SKM-1 (cell line): ENCODE results near the gene INSR.

Experiments
- DNase-seq: peaks from one replicate; lab custom pipeline; 2025; ENCODE audit not compliant: unreplicated experiment; lab: John Stamatoyannopoulos, UW

The INSR gene

DNA sequence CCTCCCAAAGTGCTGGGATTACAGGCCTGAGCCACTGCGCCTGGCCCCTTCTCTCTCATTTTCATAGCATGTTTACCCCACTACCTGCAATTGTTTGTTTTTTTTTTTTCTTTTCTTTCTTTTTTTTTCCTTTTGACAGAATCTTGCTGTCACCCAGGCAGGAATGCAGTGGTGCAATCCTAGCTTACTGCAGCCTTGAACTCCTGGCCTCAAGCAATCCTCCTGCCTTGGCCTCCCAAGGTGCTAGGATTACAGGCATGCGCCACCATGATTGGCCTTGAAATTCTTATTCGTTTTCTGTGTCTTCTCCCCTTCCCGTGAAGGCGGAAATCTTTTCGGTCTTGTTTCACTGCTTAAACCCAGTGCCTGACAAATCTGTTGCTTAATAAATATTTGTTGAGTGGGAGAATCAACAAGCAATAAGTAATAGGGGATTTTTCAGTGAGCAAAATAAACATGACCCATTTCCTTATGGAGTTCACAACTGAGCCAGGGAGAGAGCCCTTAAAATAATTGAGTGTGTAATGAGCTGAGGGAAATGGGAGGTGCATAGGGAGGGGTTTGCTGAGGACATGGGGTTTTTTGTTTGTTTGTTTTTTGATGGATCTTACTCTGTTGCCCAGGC, 1.8 kb upstream of the INSR start:
- no peak for DNase-seq

DNA sequence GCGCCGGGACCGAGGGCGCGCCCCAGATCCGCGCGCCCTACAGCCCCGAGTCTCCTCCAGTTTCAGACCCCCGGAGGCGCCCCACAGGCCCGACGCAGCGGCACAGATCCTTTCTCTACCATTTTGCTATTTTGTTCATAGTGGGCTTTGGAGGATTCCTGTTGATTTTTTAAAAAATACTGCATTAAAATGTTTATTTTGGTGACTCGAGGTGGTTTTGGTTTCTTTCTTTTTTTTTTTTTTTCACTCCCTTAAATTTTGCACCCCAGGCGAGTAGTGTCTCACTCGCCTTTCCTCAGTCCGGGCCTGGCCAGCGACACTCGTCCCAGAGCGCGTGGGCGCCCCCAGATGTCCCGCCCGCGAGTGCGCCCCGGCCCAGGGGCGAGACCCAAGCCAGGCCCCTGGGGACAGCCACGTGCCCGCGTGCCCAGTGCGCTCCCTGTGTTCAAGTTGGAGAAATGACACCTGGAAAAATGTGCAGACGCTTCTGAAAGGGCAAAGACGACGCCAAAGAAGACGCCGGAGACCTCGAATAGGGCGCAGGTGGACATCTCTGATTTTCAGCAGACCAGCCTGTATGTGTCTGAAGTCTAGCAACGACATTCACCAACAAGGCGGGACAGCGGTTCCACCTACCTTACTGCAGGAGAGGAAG, 471 bp upstream of the INSR start:
- DNase-seq = peak; percentile 21

DNA sequence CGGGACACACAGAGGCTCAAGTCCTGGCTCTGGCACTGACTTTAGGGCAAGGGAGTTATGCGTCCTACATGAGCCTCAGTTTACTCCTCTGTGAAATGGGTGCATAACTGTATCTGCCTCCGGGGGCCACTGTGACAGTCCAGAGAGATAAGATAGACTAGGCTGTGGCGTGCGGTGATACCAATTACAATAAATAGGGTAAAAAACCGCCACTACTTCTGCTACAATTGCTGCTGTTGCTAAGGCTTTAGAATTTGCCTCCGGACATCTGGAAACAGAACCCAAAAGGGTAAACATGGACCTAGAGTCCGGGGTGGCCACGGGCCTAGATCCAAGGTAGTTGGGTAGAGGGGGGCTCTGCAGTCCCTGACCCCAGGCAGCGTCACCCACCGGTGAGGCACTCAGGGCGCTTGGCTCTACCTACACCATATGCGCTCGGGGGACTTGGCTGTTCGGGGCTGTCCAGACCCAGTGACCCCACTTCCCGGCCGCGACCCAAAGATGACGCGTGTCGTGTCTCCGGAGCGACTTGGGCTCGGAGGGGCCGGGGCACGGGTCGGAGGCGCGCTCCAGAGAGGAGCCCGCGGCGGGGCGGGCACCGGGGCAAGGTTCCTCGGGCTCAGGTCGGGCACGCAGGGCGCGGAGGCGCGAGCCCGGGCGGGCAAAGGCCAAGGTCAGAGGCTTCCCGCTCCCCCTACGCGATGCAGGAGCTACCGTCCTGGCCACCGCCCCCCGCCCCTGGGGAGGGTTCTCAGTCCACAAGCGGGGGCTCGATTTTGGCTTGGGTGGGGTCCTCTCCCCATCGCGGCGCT, 1.1 kb downstream of the INSR start:
- DNase-seq = no peak

DNA sequence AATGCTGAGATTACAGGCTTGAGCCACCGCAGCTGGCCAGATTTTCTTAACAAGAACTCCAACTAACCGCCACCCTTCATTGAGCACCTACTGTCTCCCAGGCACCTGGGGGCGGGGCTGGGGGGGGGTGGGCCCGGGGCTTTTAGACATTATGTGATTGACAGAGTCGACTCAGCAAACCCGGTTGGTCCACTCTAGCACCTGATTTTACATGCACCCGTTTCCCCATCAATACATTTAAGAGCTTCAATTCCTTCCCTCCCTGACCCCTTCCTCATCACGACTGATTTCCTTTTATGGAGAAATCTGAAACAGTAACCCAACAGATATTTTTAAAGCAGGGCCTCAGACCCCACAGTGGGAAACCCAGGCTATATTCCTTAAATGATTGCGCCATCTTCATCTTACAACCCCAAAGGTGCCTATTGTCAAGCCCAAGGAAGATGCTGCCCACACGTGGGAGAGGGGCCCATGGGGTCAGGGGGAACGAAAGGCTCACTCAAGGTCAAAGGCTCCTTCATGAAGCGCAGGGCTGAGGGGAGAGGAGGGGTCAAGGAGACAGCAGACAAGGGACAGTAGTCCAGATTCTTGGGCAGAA, 1.8 kb downstream of the INSR start:
- DNase-seq = no peak

DNA sequence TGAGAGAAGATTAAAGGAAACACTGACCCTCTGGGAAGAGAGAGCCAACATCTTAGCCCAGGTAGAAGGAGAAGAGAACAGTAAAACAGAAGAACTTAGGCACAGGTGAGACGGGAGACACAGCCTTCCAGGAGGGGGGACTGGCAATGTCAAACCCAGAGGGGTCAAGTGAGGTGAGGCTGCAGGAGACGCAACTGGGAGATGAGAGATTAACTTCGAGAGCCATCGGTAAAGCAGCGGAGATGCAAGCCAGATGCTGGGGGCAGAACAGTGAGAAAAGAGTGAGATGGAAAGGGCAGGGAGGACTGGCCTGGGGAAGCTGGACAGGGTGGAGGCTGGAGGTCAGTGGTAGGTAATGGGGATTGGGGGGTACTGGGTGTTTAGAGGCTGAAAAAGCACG, 5.2 kb downstream of the INSR start:
- DNase-seq = no peak

DNA sequence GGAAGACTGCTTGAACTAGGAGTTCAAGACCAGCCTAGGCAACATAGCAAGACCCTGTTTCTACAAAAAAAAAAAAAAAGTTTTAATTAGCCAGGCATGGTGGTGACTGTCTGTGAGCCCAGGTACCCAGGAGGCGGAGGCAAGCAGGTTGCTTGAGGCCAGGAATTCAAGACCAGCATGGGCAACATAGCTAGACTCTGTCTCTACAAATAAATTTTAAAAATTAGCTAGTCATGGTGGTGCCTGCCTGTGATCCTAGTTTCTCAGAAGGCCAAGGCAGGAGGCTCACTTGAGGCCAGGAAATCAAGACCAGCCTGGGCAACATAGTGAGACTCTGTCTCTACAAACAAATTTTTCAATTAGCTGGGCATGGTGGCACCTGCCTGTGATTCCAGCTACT, 6.1 kb downstream of the INSR start:
- DNase-seq = no peak

DNA sequence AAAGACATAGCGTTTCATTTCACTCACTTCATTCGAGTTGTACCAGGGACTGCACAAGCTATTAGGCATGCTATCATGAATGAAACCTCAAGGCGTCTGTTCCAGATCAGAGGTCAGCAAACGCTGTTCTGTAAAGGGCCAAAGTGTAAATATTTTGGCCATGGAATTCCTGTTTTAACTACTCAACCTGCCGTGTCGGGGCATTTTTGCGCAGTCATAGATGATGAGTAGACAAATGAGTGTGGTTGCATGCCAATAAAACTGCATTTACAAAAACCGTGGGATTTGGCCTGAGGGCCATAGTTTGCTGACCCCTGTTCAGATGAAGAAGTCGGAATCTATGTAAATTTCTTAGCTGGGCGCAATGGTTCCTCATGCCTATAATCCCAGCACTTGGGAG, 6.5 kb downstream of the INSR start:
- DNase-seq = no peak

DNA sequence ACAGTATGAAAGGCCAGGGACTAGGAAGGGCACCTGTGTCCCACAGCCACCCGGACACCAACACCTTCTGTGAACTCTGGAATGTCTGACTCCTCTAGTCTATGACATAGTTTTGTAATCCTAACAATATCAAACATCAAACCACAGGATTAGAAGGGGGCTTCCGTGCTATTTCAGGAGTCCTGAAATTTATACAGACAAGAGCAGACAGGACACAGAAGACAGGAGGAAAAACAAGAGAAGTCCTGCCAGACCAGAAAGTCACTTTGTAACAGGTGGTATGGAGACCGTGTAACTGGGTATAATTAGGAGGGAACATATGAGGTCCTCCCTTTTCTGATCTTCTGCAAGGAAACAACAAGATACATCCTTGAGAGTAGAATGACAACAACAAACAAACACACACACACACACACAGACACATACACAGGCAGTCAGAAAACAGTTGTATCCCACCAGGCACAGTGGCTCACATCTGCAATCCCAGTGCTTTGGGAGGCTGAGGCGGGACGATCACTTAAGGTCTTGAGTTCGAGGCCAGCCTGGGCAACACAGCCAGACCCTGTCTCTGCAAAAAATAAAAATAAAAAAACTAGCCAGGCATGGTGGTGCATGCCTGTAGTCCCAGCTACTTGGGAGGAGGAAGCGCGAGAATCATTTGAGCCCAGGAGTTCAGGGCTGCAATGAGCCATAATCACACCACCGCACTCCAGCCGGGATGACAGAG, 13.1 kb downstream of the INSR start:
- DNase-seq = no peak

DNA sequence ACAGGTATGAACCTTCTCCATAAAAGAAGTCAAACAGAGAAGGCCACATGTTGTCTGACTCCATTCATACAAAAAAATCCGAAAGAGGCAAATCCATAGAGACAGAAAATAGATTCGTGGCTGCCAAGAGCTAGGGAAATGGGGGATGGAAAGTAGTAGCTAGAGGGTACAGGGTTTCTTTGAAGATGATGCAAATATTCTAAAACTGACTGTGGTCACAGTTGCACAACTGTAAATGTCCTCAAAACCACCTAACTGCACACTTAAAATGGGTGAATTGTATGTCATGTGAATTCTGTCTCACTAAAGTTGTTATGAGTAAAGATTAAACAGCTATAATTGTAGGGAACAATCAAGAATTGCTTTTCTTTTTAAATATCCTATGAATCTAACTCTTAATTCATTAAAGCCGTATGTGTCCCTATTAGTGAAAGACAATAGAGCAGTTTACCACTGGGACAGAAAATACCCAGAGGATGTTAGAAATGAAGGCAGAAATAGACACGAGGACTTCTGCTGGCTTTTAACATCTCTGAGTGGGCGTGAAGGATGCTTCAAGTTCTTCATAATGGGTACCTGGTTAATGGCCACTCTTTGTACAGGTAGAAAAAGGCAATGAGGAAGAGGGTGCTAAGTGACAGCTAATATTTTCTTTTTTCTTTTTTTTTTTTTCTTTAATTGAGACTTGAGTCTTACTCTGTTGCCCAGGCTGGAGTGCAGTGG, 21.2 kb downstream of the INSR start:
- peak; percentile 78 for DNase-seq

DNA sequence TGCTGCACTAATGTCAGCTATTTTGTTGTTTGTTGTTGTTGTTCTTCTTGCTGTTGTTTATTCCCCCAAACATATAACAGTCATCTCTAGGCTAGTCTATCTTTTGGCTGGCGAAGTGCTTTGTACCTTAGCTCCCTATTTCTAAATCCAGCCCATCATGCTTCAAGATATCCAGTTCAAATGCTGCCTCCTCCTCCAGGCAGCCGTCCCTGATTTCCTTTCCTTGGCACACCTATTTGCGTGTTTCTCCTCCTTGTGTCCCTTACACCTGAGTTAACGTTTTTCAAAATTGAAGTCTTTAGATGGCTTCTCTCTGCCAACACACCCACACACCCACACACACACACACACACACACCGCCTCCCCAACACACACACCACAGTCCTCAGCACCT, 25.5 kb downstream of the INSR start:
- no peak for DNase-seq

DNA sequence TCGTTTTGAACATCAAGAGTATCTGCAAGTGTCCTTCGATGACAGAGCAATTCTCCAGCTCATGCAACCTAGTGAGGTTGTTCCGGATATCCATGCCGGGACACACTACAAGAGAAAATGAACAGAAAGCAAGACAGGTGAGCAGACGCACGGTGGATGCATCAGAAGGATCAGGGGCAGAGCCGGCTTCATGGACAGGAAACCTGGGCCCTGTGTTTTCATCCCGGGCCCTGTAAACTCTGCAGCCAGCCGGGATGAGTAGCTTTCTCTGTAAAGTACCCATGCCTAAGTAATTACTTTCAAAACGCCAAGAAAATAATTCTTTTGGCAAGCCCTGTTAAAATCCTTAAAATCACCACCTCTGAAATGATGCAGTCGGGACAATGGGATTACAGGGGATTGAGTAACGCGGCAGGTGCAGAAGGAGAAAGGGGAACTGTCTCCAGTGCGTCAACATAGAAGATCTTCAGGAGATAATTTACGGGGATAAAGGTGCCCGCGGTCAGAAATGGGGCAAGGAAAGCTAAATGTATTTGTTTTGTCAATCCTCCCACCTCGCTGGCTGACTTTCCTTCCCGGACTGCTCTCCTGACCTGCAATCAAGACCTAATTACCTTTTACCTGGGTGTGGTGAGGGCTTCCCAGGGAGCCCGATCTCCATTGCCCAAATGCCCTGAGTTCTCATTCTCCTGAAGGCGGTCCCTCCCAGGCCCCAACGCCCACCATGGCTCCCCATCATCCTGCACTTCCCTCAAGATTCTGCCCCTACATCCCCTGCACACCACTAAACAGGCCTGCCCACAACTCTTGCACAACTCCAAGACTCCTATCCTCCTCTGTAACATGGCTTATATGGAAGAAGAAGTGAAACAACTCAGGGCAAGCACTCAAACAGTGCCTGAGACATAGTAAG, 26.2 kb downstream of the INSR start:
- DNase-seq = peak; percentile 84

DNA sequence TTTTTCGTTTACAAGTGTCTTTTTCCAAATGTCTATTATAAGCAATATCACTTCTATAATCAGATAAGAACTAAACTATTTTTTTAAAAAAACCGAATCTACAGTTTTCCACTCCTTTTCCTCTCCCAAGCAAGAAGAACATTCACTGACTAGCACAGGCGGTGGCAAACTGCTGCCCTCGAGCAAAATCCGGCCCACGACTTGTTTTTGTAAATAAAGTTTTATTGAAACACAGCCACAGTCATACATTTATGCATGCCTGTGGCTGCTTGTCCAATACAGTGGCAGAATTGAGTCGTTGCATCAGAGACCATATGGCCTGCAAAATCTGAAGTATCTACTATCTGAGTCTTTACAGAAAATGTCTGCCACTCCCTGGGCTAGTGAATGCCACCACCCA, 27.4 kb downstream of the INSR start:
- no peak for DNase-seq

DNA sequence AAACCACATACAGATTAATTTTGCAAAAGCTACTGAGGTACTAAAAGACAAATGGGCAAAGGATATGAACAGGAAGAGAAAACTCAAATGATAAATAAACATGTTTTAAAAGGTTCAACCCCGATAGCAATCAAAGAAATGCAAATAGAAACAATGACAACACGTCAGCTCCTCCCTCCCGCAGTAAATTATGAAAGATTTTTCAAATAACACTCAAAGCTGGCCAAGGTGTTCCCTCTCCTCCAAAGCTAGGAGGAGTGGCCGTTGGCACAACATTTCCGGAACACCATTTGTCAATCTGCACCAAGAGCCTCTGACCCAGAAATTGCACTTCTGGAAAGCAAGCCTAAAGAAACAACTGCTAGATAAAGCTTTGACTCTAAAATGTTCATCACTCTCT, 28.3 kb downstream of the INSR start:
- DNase-seq = no peak

DNA sequence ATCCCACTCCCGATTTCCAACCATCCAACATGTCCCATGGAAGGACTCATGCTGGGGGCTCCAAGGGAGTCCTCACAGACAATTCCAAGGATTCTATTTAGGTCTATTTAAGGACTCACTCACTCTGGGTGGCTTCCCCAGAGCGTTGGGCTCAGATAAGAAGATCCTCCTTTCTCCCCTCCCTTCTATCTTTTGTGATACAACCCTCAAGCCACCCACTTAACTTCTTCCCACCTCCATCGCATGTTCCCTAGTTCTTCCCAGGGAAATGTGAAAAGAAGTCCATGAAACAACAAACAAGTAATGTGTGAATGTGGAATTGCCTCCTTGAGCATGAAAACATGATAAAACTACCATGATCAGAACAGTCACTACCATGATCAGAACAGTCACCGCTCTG, 29.4 kb downstream of the INSR start:
- no peak for DNase-seq

DNA sequence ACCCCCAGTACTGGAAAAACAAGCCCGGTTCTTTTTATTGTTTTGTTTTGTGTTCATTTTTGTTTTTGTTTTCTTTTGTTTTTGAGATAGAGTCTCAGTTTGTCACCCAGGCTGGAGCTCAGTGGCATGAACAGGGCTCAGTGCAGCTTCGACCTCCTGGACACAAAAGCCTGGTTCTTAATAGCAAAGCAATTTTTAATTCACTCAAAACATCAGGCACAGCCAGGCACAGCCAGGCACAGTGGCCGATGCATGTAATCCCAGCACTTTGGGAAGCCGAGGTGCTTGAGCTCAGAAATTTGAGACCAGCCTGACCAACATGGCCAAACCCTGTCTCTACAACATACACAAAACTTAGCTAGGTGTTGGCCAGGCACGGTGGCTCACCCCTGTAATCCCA, 30.7 kb downstream of the INSR start:
- no peak for DNase-seq

DNA sequence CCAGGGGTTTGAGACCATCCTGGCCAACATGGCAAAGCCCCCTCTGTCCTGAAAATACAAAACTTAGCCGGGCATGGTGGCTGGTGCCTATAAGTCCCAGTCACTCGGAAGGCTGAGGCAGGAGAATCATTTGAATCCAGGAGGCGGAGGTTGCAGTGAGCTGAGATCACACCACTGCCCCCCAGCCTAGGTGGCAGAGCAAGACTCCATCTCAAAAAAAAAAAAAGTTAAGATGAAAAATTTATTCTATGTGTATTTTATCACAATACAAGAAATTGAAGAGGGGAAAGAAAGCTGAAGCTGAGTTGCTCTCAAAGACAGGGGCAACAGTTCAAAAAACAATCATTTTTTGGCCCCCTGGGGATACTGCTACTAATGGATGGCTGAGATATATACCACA, 31.1 kb downstream of the INSR start:
- no peak for DNase-seq

DNA sequence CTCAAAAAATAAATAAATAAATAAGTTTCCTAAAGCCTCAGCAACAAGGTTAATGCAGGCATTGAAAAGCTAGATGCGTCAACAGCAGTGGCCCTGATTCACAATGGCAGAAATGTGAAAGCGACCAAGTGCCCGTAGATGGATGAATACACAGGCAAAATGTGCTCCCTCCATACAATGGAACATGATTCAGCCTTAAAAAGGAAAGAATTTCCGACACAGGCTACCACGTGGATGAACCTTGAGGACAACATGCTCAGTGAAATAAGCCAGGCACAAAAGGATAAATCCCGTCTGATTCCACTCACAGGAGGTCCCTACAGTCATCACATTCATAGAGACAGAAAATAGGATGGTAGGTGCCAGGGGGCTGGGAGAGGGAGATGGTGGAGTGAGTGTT, 31.7 kb downstream of the INSR start:
- DNase-seq = no peak

DNA sequence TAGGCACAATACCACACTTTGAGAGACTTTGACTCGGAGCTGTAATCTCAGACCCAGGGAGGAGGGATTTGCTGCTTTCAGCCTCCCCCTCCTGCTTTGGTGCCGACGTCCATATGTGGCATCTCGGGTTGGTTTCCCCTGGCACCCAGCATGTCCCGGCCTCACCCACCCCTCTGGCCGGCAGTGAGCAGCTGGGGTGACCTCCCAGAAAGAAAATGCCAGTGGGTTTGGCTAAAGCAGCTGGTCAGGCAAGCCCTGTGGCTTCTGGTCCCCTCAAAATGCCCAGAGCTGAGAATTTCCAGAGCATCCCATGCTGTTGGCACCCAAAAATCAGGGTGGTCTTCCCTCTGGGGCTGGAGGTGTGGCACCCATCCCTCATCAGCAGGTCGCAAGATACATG, 34.1 kb downstream of the INSR start:
- DNase-seq = no peak

DNA sequence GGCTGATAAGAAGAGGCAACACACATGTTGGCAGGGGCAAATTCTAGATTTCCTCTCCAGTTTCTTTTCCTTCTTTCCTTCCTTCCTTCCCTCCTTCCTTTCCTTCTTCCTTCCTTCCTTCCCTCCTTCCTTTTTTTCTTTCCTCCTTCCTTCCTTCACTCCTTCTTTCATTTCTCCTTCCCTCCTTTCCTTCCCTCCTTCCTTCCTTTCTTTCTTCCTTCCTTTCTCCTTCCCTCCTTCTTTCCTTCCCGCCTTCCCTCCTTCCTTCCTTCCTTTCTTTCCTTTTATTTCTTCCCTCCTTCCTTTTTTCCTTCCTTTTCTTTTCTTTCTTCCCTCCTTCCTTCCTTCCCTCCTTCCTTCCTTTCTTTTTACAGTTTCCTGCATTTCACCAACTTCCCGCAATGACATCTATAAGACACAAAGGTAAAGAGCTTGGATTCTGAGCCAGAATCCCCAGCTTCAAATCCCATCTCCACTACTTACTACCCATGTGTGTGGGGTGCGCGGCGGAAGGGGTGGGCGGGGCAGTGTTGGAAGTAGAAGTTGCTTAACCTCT, 35.3 kb downstream of the INSR start:
- no peak for DNase-seq
